ENCODE measurements around the gene TRIM69. TPM values are rescaled to one million over a fixed set of nuclear protein-coding genes. Genes with fewer than 3 reads are reported as not detected.
"Not testable (repeated sequence)": the region's sequence is repeated elsewhere in the genome, so short reads cannot be mapped to it uniquely, and the experiment has no call there.

TRIM69 gene, protein sequence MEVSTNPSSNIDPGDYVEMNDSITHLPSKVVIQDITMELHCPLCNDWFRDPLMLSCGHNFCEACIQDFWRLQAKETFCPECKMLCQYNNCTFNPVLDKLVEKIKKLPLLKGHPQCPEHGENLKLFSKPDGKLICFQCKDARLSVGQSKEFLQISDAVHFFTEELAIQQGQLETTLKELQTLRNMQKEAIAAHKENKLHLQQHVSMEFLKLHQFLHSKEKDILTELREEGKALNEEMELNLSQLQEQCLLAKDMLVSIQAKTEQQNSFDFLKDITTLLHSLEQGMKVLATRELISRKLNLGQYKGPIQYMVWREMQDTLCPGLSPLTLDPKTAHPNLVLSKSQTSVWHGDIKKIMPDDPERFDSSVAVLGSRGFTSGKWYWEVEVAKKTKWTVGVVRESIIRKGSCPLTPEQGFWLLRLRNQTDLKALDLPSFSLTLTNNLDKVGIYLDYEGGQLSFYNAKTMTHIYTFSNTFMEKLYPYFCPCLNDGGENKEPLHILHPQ
- total RNA-seq (10 to 100 TPM; 70.8 to 73.8 TPM), polyA plus RNA-seq (37.0 TPM)

DNA sequence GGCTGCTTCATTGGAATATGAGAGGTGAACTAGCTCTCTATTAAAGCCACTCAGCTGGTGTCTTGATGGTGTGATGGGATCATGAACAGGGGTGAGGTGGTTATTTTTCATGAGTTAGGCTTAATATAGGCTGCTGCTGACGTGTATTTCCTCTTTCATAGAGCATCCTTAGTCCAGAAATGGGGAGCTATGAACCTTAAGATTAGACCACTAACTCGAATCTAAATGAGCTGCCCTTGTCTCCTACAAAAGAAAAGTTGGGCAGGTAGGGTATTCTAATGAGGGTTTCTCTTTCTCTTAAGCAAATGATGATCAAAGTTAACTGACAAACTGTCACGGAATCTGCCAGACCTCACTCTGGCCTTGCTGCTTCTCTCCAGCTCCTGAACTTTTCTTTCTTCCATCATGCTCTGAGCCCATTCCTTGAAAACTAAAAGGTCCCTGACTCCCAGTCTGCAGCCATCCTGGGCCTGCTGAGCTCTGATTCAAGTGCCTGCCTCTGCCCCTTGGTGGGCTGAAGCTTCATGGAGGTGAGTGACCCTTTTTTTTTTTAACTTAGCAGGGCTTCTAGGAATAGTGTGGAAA is at the start of gene TRIM69:
TRIM69 (plus strand) TSS at position 348 of the 585 bp plus-strand sequence; CDS start at position 525, 177 bp downstream.
- ChIA-PET POLR2A (interaction anchor here (0.6 to 14.5 kb wide), 8 partner anchors 8 to 312 kb away, joined by 3 to 728 read pairs (median 12); partner anchors contain the start of genes B2M, PATL2 and SPG11), CTCF (interaction anchor here (0.9 to 16.5 kb wide), 13 partner anchors 9 to 177 kb away, joined by 3 to 271 read pairs (median 6); partner anchors contain the start of genes B2M, PATL2 and SPG11)
- peaks cover 64 to 80% (median 78%) of the 10 kb centered on the region in 3 donors for H3K4me1 Mint-ChIP-seq
- Histone ChIP-seq H3K27me3 (ENCODE audit: insufficient read depth, low read length, poor library complexity, severe bottlenecking) (no peaks in the 10 kb centered on the region), H3K27ac (ENCODE audit: low read depth, low read length) (peak within 1 kb of the TSS; percentile 70), H3K4me1 (ENCODE audit: insufficient read depth, low read length) (peaks cover 67% of the 10 kb centered on the region), H3K9me3 (ENCODE audit: low read length) (no peaks in the 10 kb centered on the region), H3K36me3 (ENCODE audit: insufficient read depth, low read length) (no peaks in the 10 kb centered on the region), H3K4me3 (ENCODE audit: low read length) (peak within 1 kb of the TSS; percentile 62)
- H3K4me3 Mint-ChIP-seq, result peak within 1 kb of the TSS; percentile 60 to 91 (median 87)
- peak within 1 kb of the TSS; percentile 84 to 99 (median 98) for H3K27ac Mint-ChIP-seq
- no peaks in the 10 kb centered on the region for H3K9me3 Mint-ChIP-seq
- peaks cover 0 to 14% (median 6%) of the 10 kb centered on the region in 3 donors for H3K36me3 Mint-ChIP-seq
- peaks cover 0 to 2% of the 10 kb centered on the region in 2 donors for H3K27me3 Mint-ChIP-seq
- DNase-seq, result no peak

DNA sequence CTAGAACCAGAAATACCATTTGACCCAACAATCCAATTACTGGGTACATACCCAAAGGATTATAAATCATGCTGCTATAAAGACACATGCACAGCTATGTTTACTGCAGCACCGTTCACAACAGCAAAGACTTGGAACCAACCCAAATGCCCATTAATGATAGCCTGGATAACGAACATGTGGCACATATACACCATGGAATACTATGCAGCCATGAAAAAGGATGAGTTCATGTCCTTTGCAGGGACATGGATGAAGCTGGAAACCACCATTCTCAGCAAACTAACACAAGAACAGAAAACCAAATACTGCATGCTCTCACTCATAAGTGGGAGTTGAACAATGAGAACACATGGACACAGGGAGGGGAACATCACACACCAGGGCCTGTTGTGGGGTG is 47.0 kb upstream of the TRIM69 start:
- POLR2A ChIA-PET, result interaction anchor here (0.7 kb wide), 3 partner anchors 14 to 22 kb away, joined by 3 to 4 read pairs (median 3); partner anchors contain the start of gene B2M
- H3K4me3 ChIP-seq (ENCODE audit: low read length), result not testable (repeated sequence)
- peak overlapping the region in 6 of 8 donors; percentile 9 to 84 (median 46) for H3K27ac Mint-ChIP-seq

DNA sequence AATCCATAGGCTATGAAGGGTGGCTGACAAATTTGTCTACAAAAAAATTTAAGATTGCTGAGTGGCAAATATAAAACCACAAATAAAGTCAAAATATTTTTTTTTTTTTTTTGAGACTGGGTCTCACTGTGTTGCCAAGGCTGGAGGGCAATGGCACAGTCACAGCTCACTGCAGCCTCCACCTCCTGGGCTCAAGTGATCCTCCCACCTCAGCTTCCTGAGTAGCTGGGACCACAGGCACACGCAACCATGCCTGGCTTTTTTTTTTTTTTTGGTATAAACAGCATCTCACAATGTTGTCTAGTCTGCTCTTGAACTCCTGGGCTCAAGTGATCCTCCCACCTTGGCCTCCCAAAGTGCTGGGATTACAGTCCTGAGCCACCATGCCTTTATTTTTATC is 46.1 kb upstream of the TRIM69 start:
- H3K9me3 ChIP-seq (ENCODE audit: low read length); H3K27me3 Mint-ChIP-seq; H3K36me3 ChIP-seq (ENCODE audit: insufficient read depth, low read length); H3K4me1 ChIP-seq (ENCODE audit: insufficient read depth, low read length); H3K4me3 ChIP-seq (ENCODE audit: low read length); H3K27ac ChIP-seq (ENCODE audit: low read depth, low read length); H3K27me3 ChIP-seq (ENCODE audit: insufficient read depth, low read length, poor library complexity, severe bottlenecking): not testable (repeated sequence)
- DNase-seq, result peak in 1 of 5 donors; percentile 50
- peaks cover 3 to 37% (median 35%) of the 10 kb centered on the region in 5 donors for H3K9me3 Mint-ChIP-seq
- peaks cover 13 to 36% (median 25%) of the 10 kb centered on the region in 3 donors for H3K36me3 Mint-ChIP-seq
- H3K27ac Mint-ChIP-seq, result peak overlapping the region in 2 of 8 donors; percentile 68 to 78
- peak overlapping the region in 1 of 7 donors; percentile 12 for H3K4me3 Mint-ChIP-seq
- CTCF ChIA-PET, result interaction anchor here (0.8 to 5.4 kb wide), 8 partner anchors 8 to 71 kb away, joined by 3 to 43 read pairs (median 6); partner anchors contain the start of genes B2M, PATL2 and SPG11
- peaks cover 45 to 73% (median 59%) of the 10 kb centered on the region in 3 donors for H3K4me1 Mint-ChIP-seq
- POLR2A ChIA-PET, result interaction anchor here (0.7 to 3.5 kb wide), 7 partner anchors 13 to 45 kb away, joined by 4 to 17 read pairs (median 5); partner anchors contain the start of genes B2M, PATL2 and SPG11

More for the DNA sequence above, 47.0 kb upstream of the TRIM69 start:
- CTCF ChIA-PET, result interaction anchor here (1.8 to 5.4 kb wide), 4 partner anchors 12 to 25 kb away, joined by 7 to 26 read pairs (median 8); partner anchors contain the start of genes B2M and PATL2
- not testable (repeated sequence) for H3K9me3 ChIP-seq (ENCODE audit: low read length); DNase-seq; H3K27me3 Mint-ChIP-seq; H3K27ac ChIP-seq (ENCODE audit: low read depth, low read length); H3K36me3 ChIP-seq (ENCODE audit: insufficient read depth, low read length); H3K27me3 ChIP-seq (ENCODE audit: insufficient read depth, low read length, poor library complexity, severe bottlenecking)
- Mint-ChIP-seq H3K4me1 (peaks cover 47 to 77% (median 61%) of the 10 kb centered on the region in 3 donors), H3K36me3 (peaks cover 13 to 39% (median 32%) of the 10 kb centered on the region in 3 donors), H3K9me3 (peaks cover 6 to 46% (median 44%) of the 10 kb centered on the region in 5 donors), H3K4me3 (peak overlapping the region in 3 of 7 donors; percentile 17 to 52 (median 44))
- H3K4me1 ChIP-seq (ENCODE audit: insufficient read depth, low read length), result peaks cover 12% of the 10 kb centered on the region

DNA sequence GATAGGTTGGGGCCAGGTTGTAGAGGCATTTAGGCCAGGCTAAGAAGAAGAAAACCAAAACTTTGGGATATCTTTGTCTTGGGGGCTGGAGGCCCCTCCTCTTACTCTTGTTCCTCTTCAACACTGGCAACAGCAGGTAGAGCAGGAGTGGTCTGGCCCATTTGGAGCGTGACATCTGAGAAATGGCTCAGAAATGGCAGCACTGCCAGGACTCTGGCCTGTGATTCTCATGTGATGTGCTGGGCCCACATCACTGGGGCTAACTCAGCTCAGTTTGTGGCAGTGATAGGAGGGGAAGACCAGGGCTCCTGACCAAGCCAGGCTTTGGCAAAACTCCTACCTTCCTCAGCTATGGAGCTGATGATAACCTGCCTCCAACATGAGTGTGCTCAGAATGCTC is 43.7 kb upstream of the TRIM69 start:
- ChIA-PET CTCF (interaction anchor here (1.1 to 5.4 kb wide), 4 partner anchors 13 to 29 kb away, joined by 3 to 43 read pairs (median 15); partner anchors contain the start of genes B2M, PATL2 and SPG11), POLR2A (interaction anchor here (0.8 to 3.5 kb wide), 2 partner anchors 18 to 29 kb away, joined by 3 to 17 read pairs; partner anchors contain the start of genes B2M, PATL2 and SPG11)
- H3K27me3 ChIP-seq (ENCODE audit: insufficient read depth, low read length, poor library complexity, severe bottlenecking), result no peaks in the 10 kb centered on the region
- peak overlapping the region in 4 of 8 donors; percentile 17 to 81 (median 32) for H3K27ac Mint-ChIP-seq
- H3K4me1 ChIP-seq (ENCODE audit: insufficient read depth, low read length), result peaks cover 9% of the 10 kb centered on the region
- no peaks in the 10 kb centered on the region for H3K9me3 ChIP-seq (ENCODE audit: low read length)
- H3K27ac ChIP-seq (ENCODE audit: low read depth, low read length), result no peak overlapping the region
- no peak overlapping the region for H3K4me3 ChIP-seq (ENCODE audit: low read length)
- H3K27me3 Mint-ChIP-seq, result no peaks in the 10 kb centered on the region
- H3K9me3 Mint-ChIP-seq, result peaks cover 3 to 16% (median 13%) of the 10 kb centered on the region in 5 donors
- H3K36me3 ChIP-seq (ENCODE audit: insufficient read depth, low read length), result no peaks in the 10 kb centered on the region
- peaks cover 34 to 66% (median 55%) of the 10 kb centered on the region in 3 donors for H3K4me1 Mint-ChIP-seq
- peaks cover 6 to 17% (median 11%) of the 10 kb centered on the region in 3 donors for H3K36me3 Mint-ChIP-seq
- H3K4me3 Mint-ChIP-seq, result no peak overlapping the region
- DNase-seq, result no peak

DNA sequence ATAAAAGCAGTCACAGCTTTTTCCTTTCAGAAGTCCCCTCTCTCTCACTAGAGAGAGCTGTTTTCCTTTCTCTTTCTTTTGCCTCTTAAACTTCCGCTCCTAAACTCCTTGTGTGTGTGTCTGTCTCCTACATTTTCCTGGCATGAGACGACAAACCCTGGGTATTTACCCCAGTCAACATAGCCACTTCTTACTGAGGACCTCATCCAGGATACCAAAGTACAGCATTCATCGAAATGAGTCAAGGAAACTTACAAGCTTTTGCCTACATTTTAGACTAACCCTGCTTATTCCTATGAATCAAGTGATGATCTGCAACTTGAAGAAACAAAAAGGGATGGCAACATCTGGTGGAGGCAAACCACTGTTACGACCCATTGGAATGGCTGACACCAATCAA is 41.9 kb upstream of the TRIM69 start:
- Histone ChIP-seq H3K27me3 (ENCODE audit: insufficient read depth, low read length, poor library complexity, severe bottlenecking) (no peaks in the 10 kb centered on the region), H3K9me3 (ENCODE audit: low read length) (no peaks in the 10 kb centered on the region), H3K27ac (ENCODE audit: low read depth, low read length) (no peak overlapping the region), H3K4me3 (ENCODE audit: low read length) (no peak overlapping the region), H3K36me3 (ENCODE audit: insufficient read depth, low read length) (no peaks in the 10 kb centered on the region), H3K4me1 (ENCODE audit: insufficient read depth, low read length) (peaks cover 9% of the 10 kb centered on the region)
- peaks cover 0 to 5% (median under 1%) of the 10 kb centered on the region in 5 donors for H3K9me3 Mint-ChIP-seq
- H3K4me1 Mint-ChIP-seq, result peaks cover 26 to 56% (median 48%) of the 10 kb centered on the region in 3 donors
- ChIA-PET CTCF (interaction anchor here (1.0 to 2.6 kb wide), 3 partner anchors 17 to 31 kb away, joined by 5 to 15 read pairs (median 5); partner anchors contain the start of genes B2M, PATL2 and SPG11), POLR2A (interaction anchor here (0.6 to 1.1 kb wide), 4 partner anchors 11 to 83 kb away, joined by 3 to 5 read pairs (median 4); partner anchors contain the start of genes B2M and PATL2)
- H3K36me3 Mint-ChIP-seq, result peaks cover 0 to 6% (median 0%) of the 10 kb centered on the region in 3 donors
- DNase-seq, result no peak
- peak overlapping the region in 6 of 8 donors; percentile 3 to 82 (median 51) for H3K27ac Mint-ChIP-seq
- no peaks in the 10 kb centered on the region for H3K27me3 Mint-ChIP-seq
- peak overlapping the region in 1 of 7 donors; percentile 57 for H3K4me3 Mint-ChIP-seq

DNA sequence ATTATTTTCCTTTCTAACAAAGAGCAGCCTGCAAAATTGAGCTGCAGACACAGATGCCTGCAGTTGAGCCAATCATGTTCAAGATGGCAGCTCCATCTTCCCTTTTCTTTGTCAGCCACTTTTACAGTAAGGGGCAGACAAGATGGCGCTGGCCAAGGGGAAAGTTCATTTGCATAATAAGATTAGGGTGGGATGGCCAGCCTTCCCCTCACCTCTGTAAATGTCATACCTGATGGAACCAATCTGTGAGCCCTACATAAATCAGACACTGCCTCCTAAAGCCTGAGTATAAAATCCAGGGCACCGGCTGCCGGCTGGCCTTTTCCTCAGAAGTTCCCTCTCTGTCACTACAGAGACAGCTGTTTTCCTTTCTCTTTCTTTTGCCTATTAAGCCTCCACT is 41.0 kb upstream of the TRIM69 start:
- Mint-ChIP-seq H3K36me3 (peaks cover 0 to 11% (median 0%) of the 10 kb centered on the region in 3 donors), H3K4me3 (no peak overlapping the region), H3K27me3 (no peaks in the 10 kb centered on the region), H3K4me1 (peaks cover 25 to 58% (median 46%) of the 10 kb centered on the region in 3 donors), H3K27ac (peak overlapping the region in 5 of 8 donors; percentile 0 to 96 (median 43)), H3K9me3 (peaks cover 0 to 3% (median 0%) of the 10 kb centered on the region in 5 donors)
- CTCF ChIA-PET, result interaction anchor here (1.3 to 2.6 kb wide), 3 partner anchors 15 to 32 kb away, joined by 5 to 15 read pairs (median 7); partner anchors contain the start of genes B2M, PATL2 and SPG11
- DNase-seq, result no peak
- no peak overlapping the region for H3K27ac ChIP-seq (ENCODE audit: low read depth, low read length)
- H3K27me3 ChIP-seq (ENCODE audit: insufficient read depth, low read length, poor library complexity, severe bottlenecking), result no peaks in the 10 kb centered on the region
- POLR2A ChIA-PET, result interaction anchor here (1.1 to 1.2 kb wide), 2 partner anchors 15 to 32 kb away, joined by 3 to 5 read pairs; partner anchors contain the start of genes B2M, PATL2 and SPG11
- H3K9me3 ChIP-seq (ENCODE audit: low read length), result no peaks in the 10 kb centered on the region
- H3K36me3 ChIP-seq (ENCODE audit: insufficient read depth, low read length), result no peaks in the 10 kb centered on the region
- peaks cover 5% of the 10 kb centered on the region for H3K4me1 ChIP-seq (ENCODE audit: insufficient read depth, low read length)
- H3K4me3 ChIP-seq (ENCODE audit: low read length), result no peak overlapping the region

DNA sequence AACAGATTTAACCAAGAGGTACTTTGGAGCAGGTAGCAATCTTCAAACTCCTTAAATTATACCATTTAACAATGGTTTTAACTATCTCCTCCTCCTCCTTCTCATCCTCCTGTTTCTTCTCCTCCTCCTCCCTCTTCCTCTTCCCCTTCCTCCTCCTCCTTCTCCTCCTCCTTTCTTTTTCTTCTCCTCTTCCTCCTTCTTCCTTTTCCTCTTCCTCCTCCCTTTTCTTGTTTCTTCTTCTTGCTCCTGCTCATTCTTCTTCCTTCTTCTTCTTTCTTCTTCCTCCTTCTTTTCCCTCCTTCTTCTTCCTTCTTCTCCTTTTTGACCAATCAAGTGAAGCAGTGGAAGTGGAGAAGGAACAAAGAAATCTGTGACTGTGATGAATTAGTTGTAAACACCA is 39.3 kb upstream of the TRIM69 start:
- no peaks in the 10 kb centered on the region for H3K9me3 ChIP-seq (ENCODE audit: low read length)
- peaks cover under 1 to 11% (median 8%) of the 10 kb centered on the region in 5 donors for H3K9me3 Mint-ChIP-seq
- H3K36me3 Mint-ChIP-seq, result peaks cover 0 to 24% (median 0%) of the 10 kb centered on the region in 3 donors
- H3K4me3 Mint-ChIP-seq, result no peak overlapping the region
- no peak overlapping the region for H3K27ac ChIP-seq (ENCODE audit: low read depth, low read length)
- CTCF ChIA-PET, result interaction anchor here (0.9 to 2.6 kb wide), 3 partner anchors 14 to 34 kb away, joined by 3 to 15 read pairs (median 9); partner anchors contain the start of genes B2M, PATL2 and SPG11
- no peaks in the 10 kb centered on the region for H3K4me1 ChIP-seq (ENCODE audit: insufficient read depth, low read length)
- no peak for DNase-seq
- peak overlapping the region in 5 of 8 donors; percentile 38 to 73 (median 66) for H3K27ac Mint-ChIP-seq
- peaks cover 31 to 55% (median 42%) of the 10 kb centered on the region in 3 donors for H3K4me1 Mint-ChIP-seq
- no peaks in the 10 kb centered on the region for H3K27me3 ChIP-seq (ENCODE audit: insufficient read depth, low read length, poor library complexity, severe bottlenecking)
- POLR2A ChIA-PET, result interaction anchor here (2.9 kb wide), 1 partner anchor 14 kb away, joined by 10 read pairs; the partner anchor contains the start of genes B2M and PATL2
- H3K27me3 Mint-ChIP-seq, result no peaks in the 10 kb centered on the region
- H3K36me3 ChIP-seq (ENCODE audit: insufficient read depth, low read length), result no peaks in the 10 kb centered on the region
- H3K4me3 ChIP-seq (ENCODE audit: low read length), result no peak overlapping the region

All from CD8-positive, alpha-beta memory T cell (primary cell).